ENCODE data around the gene HDHD5.

Gene HDHD5

DNA sequence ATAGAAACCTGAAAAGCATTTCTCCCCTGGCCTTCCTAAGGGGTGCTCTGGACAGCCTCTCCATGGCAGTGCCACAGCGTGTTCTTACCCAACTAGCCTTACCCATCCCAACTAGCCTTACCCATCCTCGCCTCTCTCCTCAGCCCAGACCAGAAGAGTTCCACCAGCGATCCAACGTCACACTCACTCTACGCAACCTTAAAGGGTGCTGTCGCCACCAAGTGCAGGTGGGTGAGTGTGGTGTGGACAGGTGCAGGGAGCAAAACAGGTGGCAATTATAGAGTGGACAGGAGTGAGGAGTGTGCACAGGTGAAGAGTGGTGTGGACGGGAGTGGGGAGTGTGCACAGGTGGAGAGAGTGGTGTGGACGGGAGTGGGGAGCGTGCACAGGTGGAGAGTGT, 55.7 kb downstream of the HDHD5 start:
- DNase-seq, result no peak

DNA sequence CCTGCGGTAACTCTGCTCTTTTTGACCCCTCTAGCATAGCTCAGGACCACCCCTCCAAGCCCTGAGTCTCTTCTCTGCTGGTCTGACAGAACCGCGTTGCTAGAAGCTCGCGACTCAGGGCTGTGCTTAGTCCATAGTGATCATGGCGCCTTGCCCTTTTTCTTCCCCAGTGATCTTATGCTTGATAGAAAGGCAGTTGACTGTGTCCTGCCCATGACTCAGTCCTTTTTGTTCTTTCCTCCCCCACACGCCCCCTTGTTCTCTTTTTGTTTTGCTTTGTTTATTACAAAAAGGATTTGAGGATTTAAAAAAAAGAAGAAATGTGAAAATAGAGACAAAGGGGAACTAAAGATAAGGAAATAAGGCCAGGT, 56.8 kb downstream of the HDHD5 start:
- no peak for DNase-seq

DNA sequence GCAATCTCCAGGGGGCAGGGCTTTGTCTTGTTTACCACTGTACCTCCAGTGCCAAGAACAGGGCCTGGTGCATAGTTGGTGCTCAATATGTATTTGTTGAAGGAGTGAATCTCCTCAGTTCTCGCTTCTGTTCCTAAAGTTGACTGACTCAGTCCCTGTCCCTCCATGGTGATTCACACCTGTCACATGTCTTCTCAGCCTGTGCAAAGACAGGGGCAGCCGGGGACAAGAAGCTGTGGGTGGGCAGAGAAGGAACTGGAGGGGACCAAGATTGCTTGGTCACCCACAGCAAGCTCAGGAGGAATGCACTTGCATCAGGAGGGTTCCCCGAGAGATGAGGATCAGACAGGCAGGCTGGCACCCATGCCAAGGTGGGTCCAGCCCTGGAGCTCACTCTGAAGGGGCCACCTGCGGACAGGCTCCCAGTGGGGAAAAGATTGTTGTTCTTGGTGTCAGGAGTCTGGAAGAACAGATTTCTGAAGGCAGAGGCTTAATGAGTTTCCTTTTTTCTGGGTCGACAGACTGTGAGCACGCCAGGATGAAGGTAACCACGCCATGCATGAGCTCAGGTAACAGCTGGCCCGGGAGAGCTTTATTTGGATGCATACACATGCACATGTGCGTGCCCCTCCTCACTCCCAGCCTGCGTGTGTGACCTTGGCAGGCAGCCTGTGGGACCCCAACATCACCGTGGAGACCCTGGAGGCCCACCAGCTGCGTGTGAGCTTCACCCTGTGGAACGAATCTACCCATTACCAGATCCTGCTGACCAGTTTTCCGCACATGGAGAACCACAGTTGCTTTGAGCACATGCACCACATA, 57.4 kb downstream of the HDHD5 start:
- DNase-seq, result no peak

DNA sequence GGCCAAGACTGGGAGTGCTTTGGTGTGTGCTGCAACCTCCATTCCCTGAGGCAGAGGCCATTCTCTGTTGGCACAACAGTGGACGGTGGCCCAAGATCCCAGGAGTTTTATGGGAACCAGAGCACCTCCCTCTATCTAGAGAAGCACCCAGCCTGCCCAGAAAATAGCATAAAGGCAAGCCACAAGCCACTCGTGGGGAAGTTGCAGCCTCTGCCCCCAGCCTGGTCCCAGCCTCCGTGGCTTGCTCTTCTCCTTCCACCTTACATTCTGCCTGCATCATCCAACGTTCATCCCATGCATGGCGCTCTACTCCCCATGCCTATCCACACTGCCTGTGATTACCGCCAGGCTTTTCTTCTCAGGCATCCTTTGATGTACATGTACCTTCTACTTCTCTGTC, 58.5 kb downstream of the HDHD5 start:
- DNase-seq, result no peak

DNA sequence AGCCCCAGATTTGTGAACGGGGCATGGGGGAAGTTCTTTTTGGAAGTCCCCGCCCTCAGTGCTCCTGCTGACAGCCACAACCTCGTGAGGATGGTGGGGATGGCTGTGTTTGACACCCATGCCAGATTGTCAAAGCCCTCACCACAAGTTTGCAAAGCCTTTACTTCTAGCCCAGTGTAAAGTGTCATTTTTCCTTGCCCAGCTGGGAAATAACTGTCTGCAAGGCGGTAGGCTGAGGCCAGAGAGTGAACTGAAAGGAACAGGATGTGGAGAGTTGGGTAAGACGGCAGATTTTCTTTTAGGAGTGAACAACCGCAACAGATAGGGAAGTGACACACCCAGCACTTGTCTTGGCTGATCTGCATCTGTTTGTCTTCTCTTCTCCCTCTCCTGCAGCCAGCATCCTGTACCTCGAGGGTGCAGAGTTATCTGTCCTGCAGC, 60.7 kb downstream of the HDHD5 start:
- DNase-seq, result no peak

DNA sequence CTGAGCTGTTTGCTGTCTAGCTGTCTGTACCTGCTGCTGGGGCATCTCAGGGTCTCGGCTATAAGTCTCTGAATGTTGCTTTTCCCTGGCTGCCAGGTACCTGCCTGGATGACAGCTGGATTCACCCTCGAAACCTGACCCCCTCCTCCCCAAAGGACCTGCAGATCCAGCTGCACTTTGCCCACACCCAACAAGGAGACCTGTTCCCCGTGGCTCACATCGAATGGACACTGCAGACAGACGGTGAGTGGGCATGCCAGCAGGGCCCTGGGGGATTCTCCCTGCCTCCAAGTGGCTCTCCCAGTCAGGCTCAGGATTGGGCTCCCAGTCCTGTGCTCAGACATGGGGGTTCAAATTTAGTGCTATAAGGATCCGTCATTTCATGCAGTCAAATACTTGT, 61.4 kb downstream of the HDHD5 start:
- DNase-seq, result no peak

DNA sequence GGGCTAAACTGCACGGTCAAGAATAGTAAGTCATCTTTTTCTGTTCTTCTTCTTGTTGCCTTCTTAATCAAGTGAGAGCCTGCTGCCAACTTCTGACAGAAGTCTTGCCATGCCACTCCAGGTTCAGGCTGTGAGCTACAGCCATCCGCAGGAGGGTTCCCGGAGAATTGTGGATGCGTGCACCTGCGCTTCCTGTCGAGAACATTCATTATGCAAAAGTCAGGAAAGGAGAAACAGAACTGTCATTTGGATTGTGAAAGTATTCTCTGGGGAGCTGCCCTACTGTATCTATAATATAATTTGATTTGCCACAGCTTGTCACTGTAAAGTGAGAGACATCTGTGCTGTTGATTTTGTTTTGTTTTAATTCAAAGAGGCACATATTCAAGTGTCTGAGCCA, 62.0 kb downstream of the HDHD5 start:
- DNase-seq, result no peak

DNA sequence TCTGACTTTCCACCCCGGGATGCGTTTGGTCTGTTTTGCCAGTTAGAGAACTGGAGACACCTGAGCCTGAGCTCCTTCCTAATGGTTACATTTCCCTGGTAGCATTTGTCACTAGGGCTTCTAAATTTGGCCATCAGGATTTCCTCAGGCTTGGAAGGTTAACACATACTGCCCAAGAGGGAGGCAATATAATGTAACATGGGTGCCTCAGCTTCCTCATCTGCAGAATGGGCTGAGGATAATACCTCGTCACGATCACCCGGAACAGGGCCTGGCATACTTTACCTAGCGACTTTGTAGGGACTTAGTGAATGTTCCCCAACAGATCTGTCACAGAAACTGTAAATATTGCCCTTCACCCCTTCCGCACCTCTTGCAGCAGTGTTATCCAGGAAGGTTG, 63.0 kb downstream of the HDHD5 start:
- no peak for DNase-seq

DNA sequence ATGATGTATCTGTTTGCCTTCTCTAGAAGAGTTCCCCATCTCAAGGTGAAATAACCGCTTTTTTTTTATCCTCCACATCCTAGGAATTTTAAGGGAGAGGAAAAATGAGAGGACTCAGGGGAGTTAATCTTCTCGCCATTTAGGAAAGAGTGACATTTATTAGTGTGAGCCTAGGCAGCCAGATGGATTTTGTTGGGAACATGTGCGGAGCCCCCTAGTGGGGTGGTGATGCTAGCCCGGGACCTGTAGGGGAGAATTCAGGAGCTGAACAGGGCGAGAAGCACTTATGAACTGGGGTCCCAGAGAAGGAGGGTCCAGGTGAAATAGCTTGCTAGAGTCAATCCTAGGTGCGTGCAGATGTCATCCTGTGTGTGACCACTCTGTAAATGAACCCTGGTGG, 63.5 kb downstream of the HDHD5 start:
- peak; percentile 7 for DNase-seq

DNA sequence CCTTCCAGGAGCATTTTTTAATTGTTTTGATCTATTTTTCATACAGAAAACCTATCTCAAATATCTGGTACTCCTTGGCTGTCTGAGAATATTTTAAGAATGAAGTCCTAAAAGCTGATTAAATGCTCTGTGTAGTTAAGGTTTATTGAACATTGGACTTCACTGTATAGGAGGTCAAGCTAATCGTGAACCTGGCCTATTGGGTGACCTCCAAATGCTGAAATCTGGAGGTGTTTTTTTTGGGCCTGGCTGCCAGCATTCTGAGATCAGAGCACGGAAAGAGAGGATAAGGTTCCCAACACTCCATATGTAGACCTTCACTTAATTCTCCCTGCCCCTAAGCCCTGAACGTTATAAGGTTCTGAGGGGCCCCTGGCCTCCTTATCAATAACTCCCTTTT, 66.0 kb downstream of the HDHD5 start:
- no peak for DNase-seq

DNA sequence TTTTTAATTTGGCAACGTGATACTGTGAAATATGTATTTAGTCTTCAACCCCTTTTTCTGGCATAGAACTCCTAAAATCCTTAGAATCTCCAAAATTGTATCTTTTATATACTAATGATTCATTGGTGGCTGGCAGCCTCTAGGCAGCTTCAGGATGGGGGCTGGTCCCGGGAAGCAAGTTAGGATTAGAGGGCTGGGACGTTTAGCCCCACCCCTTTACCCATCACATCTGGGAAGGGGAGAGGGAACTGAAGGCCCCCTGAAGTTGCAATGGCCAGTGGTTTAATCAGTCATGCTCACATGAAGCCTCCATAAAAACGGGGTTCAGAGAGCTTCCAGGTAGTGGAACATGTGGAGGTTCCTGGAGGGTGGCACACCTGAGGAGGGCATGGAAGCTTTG, 67.2 kb downstream of the HDHD5 start:
- DNase-seq, result no peak

DNA sequence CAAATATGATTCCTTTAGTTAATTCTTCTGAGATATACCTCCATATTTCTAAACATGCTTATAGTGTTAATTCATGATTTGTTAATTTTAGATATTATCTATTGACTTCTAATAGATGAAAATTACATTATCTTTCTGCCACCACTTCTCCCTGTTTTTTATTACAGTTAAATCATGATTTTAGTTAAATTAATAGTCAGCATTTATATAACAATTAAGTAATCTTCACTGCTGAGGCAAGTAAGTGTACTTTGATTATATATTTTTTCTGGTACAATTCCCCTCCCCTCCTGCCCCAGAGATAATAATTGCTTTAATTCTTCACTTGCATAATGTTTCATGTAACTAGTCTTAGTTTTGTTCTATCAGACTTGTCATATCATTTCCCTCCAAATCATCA, 68.5 kb downstream of the HDHD5 start:
- no peak for DNase-seq

Measured in fibroblast of upper back skin (primary cell).